Measurements from ENCODE around the gene CD7. TPM values are rescaled to one million over a fixed set of nuclear protein-coding genes. Genes with fewer than 3 reads are reported as not detected.

CD7 gene
- total and polyA plus RNA-seq, 9 of the 15 experiments (the other 6 are each of a cell fraction or from before 2014, with no cell fraction given), result 0.21 to 0.35 TPM; not detected in 7

- TF ChIP-seq YY1 (IDR thresholded peaks at IDR 0.05; ENCODE audit: borderline replicate concordance in 1 of 3, control insufficient read depth in 1 of 3, extremely low read depth in 1 of 3, insufficient read depth in 3 of 3, insufficient read length in 1 of 3, insufficient replicate concordance in 2 of 3, low read depth in 1 of 3, low read length in 2 of 3) (no peak), CBFB (CRISPR knock-in tag; IDR thresholded peaks at IDR 0.05) (0 out of 2 replicates have a peak, but pooled peaks have one; percentile 31), ELK1 (CRISPR knock-in tag; IDR thresholded peaks at IDR 0.05) (no peak), CBX2 (IDR thresholded peaks at IDR 0.05; ENCODE audit: insufficient read depth, low read length, poor library complexity, severe bottlenecking) (no peak), IRF9 (tag; IDR thresholded peaks at IDR 0.05) (no peak), E4F1 (CRISPR knock-in tag; IDR thresholded peaks at IDR 0.05; ENCODE audit: borderline replicate concordance) (no peak), KDM2B (CRISPR knock-in tag; IDR thresholded peaks at IDR 0.05) (no peak), ZBTB2 (IDR thresholded peaks at IDR 0.05) (no peak), ELK3 (CRISPR knock-in tag; IDR thresholded peaks at IDR 0.05) (no peak), ZSCAN32 (CRISPR knock-in tag; IDR thresholded peaks at IDR 0.05) (no peak), ZNF699 (CRISPR knock-in tag; IDR thresholded peaks at IDR 0.05; ENCODE audit: insufficient replicate concordance) (no peak), ZNF140 (CRISPR knock-in tag; IDR thresholded peaks at IDR 0.05) (no peak), SIN3A (IDR thresholded peaks at IDR 0.05; ENCODE audit: borderline replicate concordance in 2 of 2, control insufficient read depth in 1 of 2, low read depth in 2 of 2, low read length in 2 of 2) (0 out of 4 replicates have a peak, but pooled peaks of 1 of the 2 experiments have one; percentile 10), ILF3 (IDR thresholded peaks at IDR 0.05; ENCODE audit: borderline replicate concordance) (no peak)
These were observed 7.3 kb upstream of the CD7 start (continued) for GRCh38 chr17:82324566-82325285.

Measured in K562 (cell line).